ENCODE measurements around the gene GLIS2. TPM values are rescaled to one million over a fixed set of nuclear protein-coding genes. Genes with fewer than 3 reads are reported as not detected.
A peak's percentile ranks its signal among the peaks of the same experiment; 100 is the strongest.

GLIS2 gene
- total RNA-seq, 1 experiment from 2014 or later: 44.2 TPM

- no peaks in the 10 kb centered on the region for H4K20me1 ChIP-seq (ENCODE audit: insufficient read depth)
- peaks cover 17% of the 10 kb centered on the region; the same call in 1 of the 2 replicates for H3F3A ChIP-seq (ENCODE audit: insufficient read depth, low read depth)
- no peaks in the 10 kb centered on the region for H3K36me3 ChIP-seq (ENCODE audit: low read depth)
- no peak overlapping the region for H3K27ac ChIP-seq
- H2AFZ ChIP-seq: no peak overlapping the region
- no peaks in the 10 kb centered on the region for H3K79me2 ChIP-seq (ENCODE audit: low read depth)
- H3K4me1 ChIP-seq (replicated peaks; ENCODE audit: insufficient read depth): peaks cover 18% of the 10 kb centered on the region
- H3K4me3 ChIP-seq: no peak overlapping the region
- TF ChIP-seq EZH2 (IDR thresholded peaks at IDR 0.05; ENCODE audit: low read depth) (no peak), CTCF (conservative IDR thresholded peaks at IDR 0.05) (no peak)
- no peaks in the 10 kb centered on the region for H3K27me3 ChIP-seq (ENCODE audit: insufficient read depth, low read depth)
- H3K9me3 ChIP-seq (ENCODE audit: insufficient read depth, low read depth): no peaks in the 10 kb centered on the region
- no peak overlapping the region for H3K4me2 ChIP-seq
- no peaks in the 10 kb centered on the region for H3K9me2 ChIP-seq (ENCODE audit: insufficient read depth)
- ChIA-PET CTCF (no interaction called here), POLR2A (ENCODE audit: unreplicated experiment) (no interaction called here)
- BruUV-seq (replicated peaks): no TSS peak
- intact Hi-C loops (cut with micrococcal nuclease; ENCODE audit: unreplicated experiment): no loop called here
- no peak for DNase-seq
Measured at GRCh38 chr16:4356820-4357219, 41.0 kb downstream of the GLIS2 start.

- Histone ChIP-seq H3K4me1 (replicated peaks; ENCODE audit: insufficient read depth) (peaks cover 11% of the 10 kb centered on the region), H3K9me2 (ENCODE audit: insufficient read depth) (no peaks in the 10 kb centered on the region), H3K36me3 (ENCODE audit: low read depth) (no peaks in the 10 kb centered on the region), H2AFZ (no peak overlapping the region), H3F3A (ENCODE audit: insufficient read depth, low read depth) (peaks cover 15% of the 10 kb centered on the region; the same call in 1 of the 2 replicates), H3K4me3 (no peak overlapping the region), H3K4me2 (no peak overlapping the region), H3K27me3 (ENCODE audit: insufficient read depth, low read depth) (no peaks in the 10 kb centered on the region), H4K20me1 (ENCODE audit: insufficient read depth) (no peaks in the 10 kb centered on the region), H3K27ac (no peak overlapping the region), H3K79me2 (ENCODE audit: low read depth) (no peaks in the 10 kb centered on the region), H3K9me3 (ENCODE audit: insufficient read depth, low read depth) (no peaks in the 10 kb centered on the region)
- ChIA-PET CTCF (interaction anchor here (0.6 to 2.1 kb wide), 3 partner anchors 35 to 477 kb away, joined by 3 to 15 read pairs (median 12); no protein-coding TSS in a partner anchor), POLR2A (ENCODE audit: unreplicated experiment) (no interaction called here)
- BruUV-seq (replicated peaks): no TSS peak
- intact Hi-C loops (cut with micrococcal nuclease; ENCODE audit: unreplicated experiment): no loop called here
- TF ChIP-seq CTCF (conservative IDR thresholded peaks at IDR 0.05) (no peak), EZH2 (IDR thresholded peaks at IDR 0.05; ENCODE audit: low read depth) (no peak)
- no peak for DNase-seq
Measured at GRCh38 chr16:4358236-4358635, 42.4 kb downstream of the GLIS2 start.

GRCh38 chr16:4358831-4359561 is 43.1 kb downstream of the GLIS2 start:
- ChIA-PET POLR2A (ENCODE audit: unreplicated experiment) (interaction anchor here (0.6 kb wide), 1 partner anchor 739 kb away, joined by 6 read pairs; no protein-coding TSS in a partner anchor), CTCF (interaction anchor here (0.9 to 2.1 kb wide), 4 partner anchors 10 to 44 kb away, joined by 3 to 16 read pairs (median 14); no protein-coding TSS in a partner anchor)
- DNase-seq: peak in 1 of 2 experiments; percentile 75
- H3K27me3 ChIP-seq (ENCODE audit: insufficient read depth, low read depth): no peaks in the 10 kb centered on the region
- no peak overlapping the region for H3K4me3 ChIP-seq
- H3K4me1 ChIP-seq (replicated peaks; ENCODE audit: insufficient read depth): peaks cover 4% of the 10 kb centered on the region
- H4K20me1 ChIP-seq (ENCODE audit: insufficient read depth): no peaks in the 10 kb centered on the region
- no peak overlapping the region for H3K27ac ChIP-seq
- H3K4me2 ChIP-seq: peak overlapping the region; percentile 6; the same call in 1 of the 2 replicates
- BruUV-seq (replicated peaks): no TSS peak
- no peaks in the 10 kb centered on the region for H3K79me2 ChIP-seq (ENCODE audit: low read depth)
- TF ChIP-seq EZH2 (IDR thresholded peaks at IDR 0.05; ENCODE audit: low read depth) (no peak), CTCF (conservative IDR thresholded peaks at IDR 0.05) (peak; percentile 99)
- no peaks in the 10 kb centered on the region for H3K9me2 ChIP-seq (ENCODE audit: insufficient read depth)
- intact Hi-C loops (cut with micrococcal nuclease; ENCODE audit: unreplicated experiment): loop anchor here (1.0 kb wide), 1 partner anchor 43 kb away; no protein-coding TSS in a partner anchor
- no peak overlapping the region for H2AFZ ChIP-seq
- H3K9me3 ChIP-seq (ENCODE audit: insufficient read depth, low read depth): no peaks in the 10 kb centered on the region
- H3K36me3 ChIP-seq (ENCODE audit: low read depth): no peaks in the 10 kb centered on the region
- H3F3A ChIP-seq (ENCODE audit: insufficient read depth, low read depth): peaks cover 8% of the 10 kb centered on the region; the same call in 1 of the 2 replicates

Data from PC-9 (cell line).